Stimulated activated CD8-positive, alpha-beta memory T cell treated with anti-CD3 and anti-CD28 coated beads, Interleukin-7, amount 100 ng/mL, for 24 hours (primary cell): ENCODE results near the gene CCDC57.
"Not testable (repeated sequence)": the region's sequence is repeated elsewhere in the genome, so short reads cannot be mapped to it uniquely, and the experiment has no call there.

ENCODE experiments used
- DNase-seq: peaks from one replicate; pipeline ENCODE4 v3.0.0-alpha.2; 2020; ENCODE audit warnings: low read depth

The CCDC57 gene

GRCh38 chr17:82175201-82175600, 37.4 kb downstream of the CCDC57 start:
- no peak for DNase-seq

GRCh38 chr17:82174042-82174857, 38.4 kb downstream of the CCDC57 start:
- DNase-seq, result not testable (repeated sequence)

- DNase-seq, result no peak
These were observed 39.1 kb downstream of the CCDC57 start for GRCh38 chr17:82173351-82174041.

- DNase-seq, result no peak
These were observed 40.0 kb downstream of the CCDC57 start for GRCh38 chr17:82172486-82173160.

GRCh38 chr17:82171750-82172375, 40.8 kb downstream of the CCDC57 start:
- DNase-seq, result no peak

DNA sequence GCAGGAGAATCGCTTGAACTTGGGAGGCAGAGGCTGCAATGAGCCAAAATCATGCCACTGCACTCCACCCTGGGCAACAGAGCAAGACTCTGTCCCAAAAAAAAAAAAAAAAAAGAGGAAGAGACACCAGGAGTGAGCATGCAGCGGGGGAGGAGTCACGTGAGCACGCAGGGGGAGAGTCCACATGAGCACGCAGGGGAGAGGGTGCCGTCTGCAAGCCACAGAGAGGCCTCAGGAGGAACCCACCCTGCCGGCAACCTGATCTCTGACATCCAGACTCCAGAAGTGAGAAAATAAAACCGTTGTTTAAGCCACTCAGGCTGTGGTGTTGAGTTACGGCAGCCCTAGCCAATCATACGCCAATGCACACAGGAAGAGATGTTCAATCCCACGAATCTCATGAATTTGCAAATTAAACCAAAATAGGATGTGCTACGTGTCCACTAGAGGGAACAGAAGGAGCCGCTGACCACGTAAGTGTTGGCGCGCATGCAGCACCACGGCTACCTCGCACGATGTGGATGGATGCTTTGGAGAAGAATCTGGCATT, 42.2 kb downstream of the CCDC57 start:
- DNase-seq, result no peak

GRCh38 chr17:82168568-82168967, 44.1 kb downstream of the CCDC57 start:
- no peak for DNase-seq

DNA sequence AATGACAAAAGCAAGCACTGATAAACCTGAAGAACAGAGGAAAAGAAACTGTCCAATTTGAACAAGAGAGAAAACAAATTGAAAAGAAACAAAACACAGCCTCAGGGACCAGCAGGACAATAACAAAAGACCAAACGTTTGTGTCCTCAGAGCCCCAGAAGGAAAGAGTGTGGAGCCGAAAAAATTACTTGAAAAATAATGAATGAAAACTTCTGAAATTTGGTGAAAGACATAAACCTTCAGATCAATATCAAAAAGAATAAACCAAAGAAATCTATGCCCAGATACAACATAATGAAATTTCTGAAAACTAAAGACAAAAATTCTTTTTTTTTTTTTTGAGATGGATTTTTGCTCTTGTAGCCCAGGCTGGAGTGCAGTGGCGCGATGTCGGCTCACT, 45.6 kb downstream of the CCDC57 start:
- DNase-seq, result no peak

- DNase-seq, result no peak
These were observed 47.8 kb downstream of the CCDC57 start for GRCh38 chr17:82164853-82165252.

DNA sequence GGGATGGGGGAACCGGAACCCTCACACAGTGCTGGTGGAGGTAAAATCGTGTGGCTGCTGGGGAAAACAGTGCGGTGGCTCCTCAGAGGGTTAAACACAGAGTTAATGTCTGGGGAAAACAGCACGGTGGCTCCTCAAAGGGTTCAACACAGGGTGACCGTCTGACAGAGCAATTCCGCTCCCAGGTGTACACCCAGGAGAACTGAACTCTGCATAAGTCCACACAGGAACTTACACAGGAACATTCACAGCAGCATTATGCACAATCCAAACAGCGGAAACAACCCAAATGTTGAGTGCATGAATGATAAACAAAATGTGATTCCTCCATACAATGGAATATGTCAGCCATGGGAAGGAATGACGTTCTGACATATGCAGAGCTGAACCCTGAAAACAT, 51.4 kb downstream of the CCDC57 start:
- no peak for DNase-seq

GRCh38 chr17:82160075-82160474, 52.6 kb downstream of the CCDC57 start:
- no peak for DNase-seq

GRCh38 chr17:82158825-82159224, 53.8 kb downstream of the CCDC57 start:
- no peak for DNase-seq

- no peak for DNase-seq
These were observed 55.3 kb downstream of the CCDC57 start for GRCh38 chr17:82157046-82158035.

GRCh38 chr17:82156284-82156925, 56.2 kb downstream of the CCDC57 start:
- DNase-seq, result no peak

GRCh38 chr17:82155606-82156005, 57.0 kb downstream of the CCDC57 start:
- DNase-seq, result no peak

GRCh38 chr17:82154881-82155331, 57.7 kb downstream of the CCDC57 start:
- DNase-seq, result no peak

DNA sequence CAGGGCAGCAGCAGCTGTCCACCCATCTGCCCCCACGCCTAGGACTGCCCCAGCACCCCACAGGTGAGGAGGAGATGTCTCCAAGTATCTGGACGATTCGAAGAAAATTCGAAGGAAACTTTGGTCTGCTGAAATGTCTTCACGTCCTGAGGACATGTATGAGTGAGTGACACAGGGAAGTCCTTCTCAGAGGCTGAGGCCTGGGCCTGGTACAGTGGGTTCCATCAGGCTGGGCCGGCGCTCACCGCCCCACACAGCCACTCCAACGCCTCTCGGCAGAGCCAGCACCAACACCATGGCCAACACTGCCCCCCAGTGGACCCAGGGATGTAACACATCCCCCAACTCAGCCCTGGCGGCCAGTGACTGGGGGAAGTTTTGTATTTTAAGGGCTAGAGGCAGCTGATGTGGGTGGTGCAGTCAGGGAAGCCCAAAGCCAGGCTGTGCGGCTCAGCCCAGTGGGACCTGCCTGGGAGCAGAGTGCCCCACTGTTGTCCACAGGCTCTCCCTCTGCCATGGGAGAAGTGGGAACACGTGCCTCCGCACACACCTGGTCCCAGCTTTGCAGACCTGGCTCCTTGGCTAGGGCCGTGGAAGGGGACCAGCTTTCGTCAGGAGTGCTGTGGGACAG, 58.8 kb downstream of the CCDC57 start:
- DNase-seq, result peak; percentile 61

DNA sequence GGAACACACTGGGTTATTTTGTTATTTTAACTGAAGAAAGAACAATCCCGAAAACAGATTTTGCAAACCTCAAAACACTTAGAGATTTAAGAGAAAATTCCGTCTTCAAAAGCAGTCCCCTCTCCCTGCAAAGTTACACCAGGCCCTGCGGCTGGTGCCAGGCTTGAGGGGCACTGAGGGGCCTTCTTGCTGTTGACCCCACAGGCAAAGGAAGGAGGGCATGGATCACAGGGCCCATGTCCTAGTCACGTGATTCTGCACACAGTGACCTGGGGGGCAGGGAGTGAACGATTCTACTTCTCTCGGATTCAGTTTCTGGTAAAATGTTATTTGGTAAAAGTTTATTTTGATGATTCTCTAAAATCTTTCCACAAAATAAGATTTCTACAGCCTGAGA, 59.3 kb downstream of the CCDC57 start:
- no peak for DNase-seq

DNA sequence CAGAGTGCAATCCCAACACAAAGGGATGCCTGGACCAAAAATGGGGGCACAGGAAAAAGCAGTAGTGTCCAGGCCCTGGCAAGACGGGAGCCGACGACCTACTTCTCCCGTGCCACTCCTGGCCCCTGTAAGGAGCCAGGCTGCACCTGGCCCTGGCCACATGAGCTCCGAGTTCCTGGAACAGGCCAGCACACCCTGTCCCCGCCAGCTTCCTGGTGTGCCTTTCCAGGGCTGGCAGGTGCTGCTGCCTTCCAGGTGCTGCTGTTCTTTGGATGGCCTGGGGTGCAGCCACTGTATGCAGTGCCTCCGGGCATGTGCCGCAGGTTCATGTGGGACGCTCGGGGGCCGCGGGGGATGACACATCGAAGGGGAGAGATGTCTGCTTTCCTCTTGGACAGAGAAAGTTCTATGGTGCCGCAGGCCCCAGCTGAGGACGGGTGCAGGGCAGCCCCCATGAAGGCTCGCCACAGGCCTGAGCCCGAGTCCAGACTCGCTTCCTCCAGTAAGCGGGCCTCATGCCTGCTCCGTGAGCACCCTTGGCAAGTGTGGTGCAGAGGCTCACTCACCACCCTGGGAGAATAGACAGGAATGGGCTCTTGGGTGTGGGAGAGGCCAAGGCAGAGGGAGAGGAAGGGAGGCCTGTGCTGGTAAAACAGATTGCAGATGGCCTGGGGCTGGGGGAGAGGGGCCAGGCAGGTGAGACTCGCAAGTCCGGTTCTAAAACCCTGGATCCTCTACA, 59.9 kb downstream of the CCDC57 start:
- DNase-seq, result no peak
